H1 (cell line): Measurements from ENCODE around the gene IGSF23. TPM values are rescaled to one million over a fixed set of nuclear protein-coding genes. Genes with fewer than 3 reads are reported as not detected.
A peak's percentile ranks its signal among the peaks of the same experiment; 100 is the strongest.

Experiments used
- CTCF ChIA-PET: fragments of 300-600 bp; sonication (Branson Sonifier 250); formaldehyde crosslinking; loops from one replicate; lab custom pipeline; 2021; ENCODE audit not compliant: partially characterized antibody; lab: Charles Lee
- POLR2A ChIA-PET: fragments of 300-600 bp; sonication (Branson Sonifier 250); formaldehyde crosslinking; loops from one replicate; lab custom pipeline; 2021; ENCODE audit warnings: inconsistent platforms; ENCODE audit not compliant: partially characterized antibody; lab: Charles Lee
- DNase-seq, 2 experiments: peaks; one replicate each; pipeline versions ENCODE4 v3.0.0 to v3.0.0-alpha.2; 2010 to 2022; ENCODE audit warnings: low spot score in 2 of 2, low read depth in 1 of 2, mixed read lengths in 1 of 2
- FAIRE-seq: peaks from 2 replicates; lab custom pipeline; 2011; peaks lifted over from hg19 to GRCh38; lab: Jason Lieb, UNC
- H2AFZ ChIP-seq: 2 replicates; pipeline ENCODE4 v1.8.1; 2012; ENCODE audit warnings: low read length, inconsistent platforms
- H2AK5ac ChIP-seq: 2 replicates; pipeline ENCODE4 v1.6.1; 2013; ENCODE audit warnings: low read depth, low read length
- H2BK120ac ChIP-seq: replicated peaks from 2 replicates; pipeline ENCODE3; 2013; ENCODE audit warnings: low read depth, low read length, inconsistent platforms
- H2BK12ac ChIP-seq: 2 replicates; pipeline ENCODE4 v1.6.1; 2013; ENCODE audit warnings: low read depth, low read length
- H2BK15ac ChIP-seq: 2 replicates; pipeline ENCODE4 v1.6.1; 2013; ENCODE audit warnings: low read length
- H2BK20ac ChIP-seq: 2 replicates; pipeline ENCODE4 v1.6.1; 2013; ENCODE audit warnings: low read length
- H2BK5ac ChIP-seq: 2 replicates; pipeline ENCODE4 v1.6.1; 2013; ENCODE audit warnings: low read depth, low read length
- H3K14ac ChIP-seq: 2 replicates; pipeline ENCODE4 v1.6.1; 2013; ENCODE audit warnings: inconsistent platforms; ENCODE audit not compliant: insufficient read length
- H3K18ac ChIP-seq: 2 replicates; pipeline ENCODE4 v1.6.1; 2013; ENCODE audit warnings: low read length; ENCODE audit errors: extremely low read depth
- H3K23ac ChIP-seq: 2 replicates; pipeline ENCODE4 v1.6.1; 2013; ENCODE audit warnings: inconsistent platforms; ENCODE audit not compliant: insufficient read length
- H3K23me2 ChIP-seq: 2 replicates; pipeline ENCODE4 v1.6.1; 2013; ENCODE audit warnings: low read depth, low read length
- H3K27ac ChIP-seq: 2 replicates; pipeline ENCODE4 v1.6.1; 2011; ENCODE audit warnings: low read depth, low read length, inconsistent platforms
- H3K27me3 ChIP-seq, 4 experiments: replicated peaks in 1 of 4; 1 replicate in 1 of 4; 2 replicates in 3 of 4; pipeline versions ENCODE4 v1.6.1 to v1.8.1; 2011 to 2013; ENCODE audit warnings: low read length in 3 of 4, mild to moderate bottlenecking in 3 of 4, inconsistent platforms in 2 of 4, mixed read lengths in 2 of 4, moderate library complexity in 1 of 4; ENCODE audit not compliant: control insufficient read depth in 3 of 4, insufficient read depth in 3 of 4; ENCODE audit errors: extremely low read depth in 1 of 4
- H3K36me3 ChIP-seq, 4 experiments: 2 replicates each; pipeline versions ENCODE4 v1.6.1 to v1.8.1; 2011 to 2013; ENCODE audit warnings: mild to moderate bottlenecking in 4 of 4, low read length in 3 of 4, moderate library complexity in 2 of 4, control low read depth in 1 of 4, inconsistent platforms in 1 of 4; ENCODE audit not compliant: insufficient read depth in 4 of 4, control insufficient read depth in 2 of 4
- H3K4ac ChIP-seq: replicated peaks from 2 replicates; pipeline ENCODE3; 2013; ENCODE audit warnings: low read length, low read depth, mixed read lengths, inconsistent platforms; ENCODE audit not compliant: insufficient read length
- H3K4me1 ChIP-seq, 4 experiments: replicated peaks in 1 of 4; 1 replicate in 1 of 4; 2 replicates in 3 of 4; pipeline versions ENCODE4 v1.6.1 to v1.8.1; 2011 to 2013; ENCODE audit warnings: low read length in 3 of 4, inconsistent platforms in 2 of 4, mixed read lengths in 1 of 4; ENCODE audit not compliant: insufficient read depth in 4 of 4, control insufficient read depth in 3 of 4
- H3K4me2 ChIP-seq, 2 experiments: 2 replicates each; pipeline versions ENCODE4 v1.6.1 to v1.8.1; 2011 to 2013; ENCODE audit warnings: low read depth in 2 of 2, low read length in 2 of 2, control low read depth in 1 of 2, inconsistent platforms in 1 of 2, mild to moderate bottlenecking in 1 of 2; ENCODE audit not compliant: insufficient read depth in 1 of 2
- H3K4me3 ChIP-seq, 4 experiments: fragments of 200-600, 300-600 bp in 1 of 4; sonication (generic), shearing (Covaris generic), sonication (Bioruptor Twin) in 1 of 4; 2 replicates each; pipeline versions ENCODE4 v1.5.1 to v1.8.1; 2011 to 2016; ENCODE audit warnings: low read length in 4 of 4, low read depth in 3 of 4, control low read depth in 2 of 4, inconsistent platforms in 2 of 4, mild to moderate bottlenecking in 2 of 4, mixed read lengths in 1 of 4, moderate library complexity in 1 of 4; ENCODE audit not compliant: insufficient read depth in 2 of 4; ENCODE audit errors: extremely low read depth in 1 of 4
- H3K56ac ChIP-seq: replicated peaks from 2 replicates; pipeline ENCODE3; 2013; ENCODE audit warnings: low read depth, mild to moderate bottlenecking, mixed read lengths, low read length, inconsistent platforms; ENCODE audit not compliant: insufficient read length
- H3K79me1 ChIP-seq: 2 replicates; pipeline ENCODE4 v1.6.1; 2013; ENCODE audit warnings: low read depth, low read length, control low read depth
- H3K79me2 ChIP-seq, 2 experiments: 2 replicates each; pipeline versions ENCODE4 v1.6.1 to v1.8.1; 2012 to 2013; ENCODE audit warnings: low read length in 2 of 2, mild to moderate bottlenecking in 2 of 2, inconsistent platforms in 1 of 2; ENCODE audit not compliant: insufficient read depth in 2 of 2, control insufficient read depth in 1 of 2
- H3K9ac ChIP-seq, 4 experiments: replicated peaks in 1 of 4; 1 replicate in 1 of 4; 2 replicates in 3 of 4; pipeline versions ENCODE4 v1.6.1 to v1.8.1; 2011 to 2013; ENCODE audit warnings: low read depth in 3 of 4, low read length in 3 of 4, control low read depth in 2 of 4, mild to moderate bottlenecking in 2 of 4, moderate library complexity in 2 of 4, inconsistent platforms in 1 of 4; ENCODE audit errors: extremely low read depth in 1 of 4
- H3K9me3 ChIP-seq, 2 experiments: 2 replicates each; pipeline versions ENCODE4 v1.6.1 to v1.8.1; 2012 to 2013; ENCODE audit warnings: mild to moderate bottlenecking in 2 of 2, moderate library complexity in 2 of 2, control low read depth in 1 of 2, inconsistent platforms in 1 of 2, low read depth in 1 of 2, low read length in 1 of 2, mixed read lengths in 1 of 2; ENCODE audit not compliant: insufficient read depth in 2 of 2
- H4K20me1 ChIP-seq, 2 experiments: replicated peaks in 1 of 2; 2 replicates each; pipeline versions ENCODE3 to v1.8.1; 2011 to 2013; ENCODE audit warnings: inconsistent platforms in 2 of 2, low read length in 2 of 2, mild to moderate bottlenecking in 1 of 2; ENCODE audit not compliant: insufficient read depth in 2 of 2, control insufficient read depth in 1 of 2
- H4K5ac ChIP-seq: 2 replicates; pipeline ENCODE4 v1.6.1; 2013; ENCODE audit warnings: low read length, low read depth, mixed read lengths, inconsistent platforms; ENCODE audit not compliant: insufficient read length
- H4K8ac ChIP-seq: 2 replicates; pipeline ENCODE4 v1.8.0; 2013; ENCODE audit warnings: mild to moderate bottlenecking, moderate library complexity, low read length, inconsistent platforms; ENCODE audit not compliant: insufficient read depth; ENCODE audit errors: extremely low read depth
- H4K91ac ChIP-seq: replicated peaks from 2 replicates; pipeline ENCODE3; 2013; ENCODE audit warnings: low read length, mixed read lengths, inconsistent platforms; ENCODE audit not compliant: insufficient read length
- CBX8 ChIP-seq: fragments of 300-800, 300-1000 bp; sonication (generic); IDR thresholded peaks from 2 replicates; pipeline ENCODE4 v1.7.1; 2016; ENCODE audit warnings: low read depth, low read length, borderline replicate concordance
- EP300 ChIP-seq, 2 experiments: IDR thresholded peaks; 1 replicate in 1 of 2; 2 replicates in 1 of 2; pipeline ENCODE4 v1.6.1; 2011 to 2012; ENCODE audit warnings: low read depth in 2 of 2, low read length in 2 of 2, mild to moderate bottlenecking in 2 of 2, borderline replicate concordance in 1 of 2, inconsistent platforms in 1 of 2, moderate library complexity in 1 of 2
- EZH2 ChIP-seq: fragments of 200-600 bp; sonication (generic); IDR thresholded peaks from 2 replicates; pipeline ENCODE4 v1.7.1; 2012; ENCODE audit warnings: low read depth, mild to moderate bottlenecking, moderate library complexity, low read length, inconsistent platforms; ENCODE audit not compliant: severe bottlenecking
- HDAC6 ChIP-seq: IDR thresholded peaks from one replicate; pipeline ENCODE4 v1.7.1; 2012; ENCODE audit warnings: low read depth, mild to moderate bottlenecking, inconsistent platforms, low read length, moderate library complexity
- RNF2 ChIP-seq: fragments of 200-900, 300-1000 bp; sonication (generic); IDR thresholded peaks from 2 replicates; pipeline ENCODE4 v1.7.1; 2016; ENCODE audit warnings: borderline replicate concordance, low read depth, mild to moderate bottlenecking, antibody characterized with exemption, low read length; ENCODE audit not compliant: poor library complexity, severe bottlenecking; ENCODE audit errors: missing control alignments
- SUZ12 ChIP-seq: fragments of 200-600 bp; sonication (generic); IDR thresholded peaks from 2 replicates; pipeline ENCODE4 v1.6.1; 2012; ENCODE audit warnings: mild to moderate bottlenecking, inconsistent platforms, low read length, moderate library complexity, mixed read lengths
- polyA plus RNA-seq, 7 experiments: library from polyadenylated mRNA; depleted of rRNA in 3 of 7; stranded (reverse) in 5 of 7; unstranded in 2 of 7; fragments of >200 nt in 5 of 7; fragments of 200-250 nt in 2 of 7; gene quantifications; 1 replicate in 5 of 7; 2 replicates in 1 of 7; 4 replicates in 1 of 7; pipeline versions ENCODE4 v1.2.1 to v1.2.3, GENCODE V29; 2011 to 2013; ENCODE audit warnings: missing spikeins in 2 of 7, mixed read lengths in 2 of 7
- total RNA-seq: library from RNA; stranded (reverse); fragmentation: NEBNext Ultra II Directional; extraction: Animal tissue kit (Norgen Biotek cat#: 25700); gene quantifications from 2 replicates; pipeline ENCODE4 v1.2.1, GENCODE V29; 2021

The IGSF23 gene
- total and polyA plus RNA-seq, 2 of the 8 experiments (the other 6 are each of a cell fraction or from before 2014, with no cell fraction given), result not detected

DNA sequence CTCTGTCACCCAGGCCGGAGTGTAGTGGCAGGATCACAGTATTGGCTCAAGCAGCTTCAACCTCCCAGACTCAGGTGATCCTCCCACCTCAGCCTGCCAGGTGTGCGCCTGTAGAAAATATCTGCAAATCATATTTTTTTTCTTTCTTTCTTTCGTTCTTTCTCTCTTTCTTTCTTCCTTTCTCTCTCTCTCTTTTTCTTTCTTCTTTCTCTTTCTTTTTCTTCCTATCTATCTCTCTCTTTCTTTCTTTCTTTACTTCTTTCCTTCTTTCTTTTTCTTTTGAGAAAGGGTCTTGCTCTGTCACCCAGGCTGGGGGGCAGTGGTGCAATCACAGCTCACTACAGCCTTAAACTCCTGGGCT is 16.3 kb upstream of the IGSF23 start (continued):
- TF ChIP-seq EZH2, result no peak

DNA sequence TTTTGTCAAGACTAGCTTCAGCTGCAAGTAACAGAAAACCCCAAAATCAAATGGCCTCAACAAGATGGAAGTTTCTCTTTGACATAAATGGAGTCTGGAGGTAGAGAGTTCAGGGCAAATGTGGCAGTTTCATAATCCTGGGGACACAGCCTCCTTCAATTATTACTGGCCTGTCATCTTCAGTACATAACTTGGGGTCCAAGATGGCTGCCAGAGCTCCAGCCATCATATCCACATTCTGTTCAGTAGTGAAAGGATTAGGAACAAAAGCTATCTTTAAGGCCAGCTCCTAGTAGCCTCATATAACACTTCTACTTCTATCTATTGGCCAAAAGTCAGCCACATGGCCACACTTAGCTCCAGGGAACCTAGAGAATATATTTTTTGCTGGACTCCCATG is 15.0 kb upstream of the IGSF23 start:
- Histone ChIP-seq H4K8ac (no peak overlapping the region), H3K56ac (no peak overlapping the region), H3K23me2 (no peaks in the 10 kb centered on the region), H3K9me3 (no peaks in the 10 kb centered on the region), H4K91ac (no peak overlapping the region), H2AFZ (no peak overlapping the region), H3K4me2 (no peak overlapping the region), H4K5ac (no peak overlapping the region), H2BK12ac (no peak overlapping the region), H3K4ac (no peak overlapping the region), H3K14ac (no peak overlapping the region), H2AK5ac (no peak overlapping the region), H3K18ac (no peak overlapping the region), H2BK120ac (no peak overlapping the region), H3K36me3 (no peaks in the 10 kb centered on the region), H3K27me3 (no peaks in the 10 kb centered on the region), H3K9ac (no peak overlapping the region), H3K79me2 (no peaks in the 10 kb centered on the region), H3K79me1 (no peaks in the 10 kb centered on the region), H3K4me1 (peaks cover 0 to 5% (median 3%) of the 10 kb centered on the region in 4 experiments; a peak in 5 of 7 replicates), H3K23ac (no peak overlapping the region), H2BK5ac (no peak overlapping the region), H2BK15ac (peak overlapping the region; percentile 13; the same call in 1 of the 2 replicates), H2BK20ac (no peak overlapping the region), H3K27ac (no peak overlapping the region), H4K20me1 (no peaks in the 10 kb centered on the region), H3K4me3 (no peak overlapping the region)
- FAIRE-seq, result no peak
- no peak for DNase-seq
- ChIA-PET CTCF (interaction anchor here (1.0 to 6.3 kb wide), 4 partner anchors 13 to 28 kb away, joined by 3 to 31 read pairs (median 4); partner anchors contain the start of gene IGSF23), POLR2A (no interaction called here)
- TF ChIP-seq EP300 (IDR thresholded peaks at IDR 0.05; ENCODE audit: borderline replicate concordance in 1 of 2, low read depth in 2 of 2, low read length in 2 of 2) (no peak), CBX8 (no peak), RNF2 (no peak), HDAC6 (no peak), SUZ12 (no peak)
